PC-3 (cell line): ENCODE measurements around the gene LEF1. TPM values are rescaled to one million over a fixed set of nuclear protein-coding genes. Genes with fewer than 3 reads are reported as not detected.

Source experiments
- ATAC-seq: fragments of 200-7000 bp; cut with Tn5 transposase; 2 replicates; pipeline ENCODE4 v1.9.1; 2020; ENCODE audit warnings: mild to moderate bottlenecking, moderate library complexity
- BruUV-seq: library from RNA; stranded (reverse); fragments of 400-500 nt; replicated peaks from 2 replicates; lab custom pipeline; 2021; lab: Mats Ljungman, UMichigan
- CTCF ChIA-PET: fragments of 300-600 bp; sonication (Branson Sonifier 250); formaldehyde crosslinking; loops from one replicate; lab custom pipeline; 2022; ENCODE audit warnings: antibody characterized with exemption; lab: Charles Lee
- POLR2A ChIA-PET: fragments of 300-600 bp; sonication (Branson Sonifier 250); formaldehyde crosslinking; loops from one replicate; lab custom pipeline; 2022; ENCODE audit warnings: antibody characterized with exemption; ENCODE audit not compliant: unreplicated experiment; lab: Charles Lee
- DNase-seq: peaks from one replicate; pipeline ENCODE4 v3.0.0-alpha.2; 2015
- H2AFZ ChIP-seq: fragments of 300-600 bp; sonication (generic); 2 replicates; pipeline ENCODE4 v1.6.0; 2016; ENCODE audit warnings: antibody characterized with exemption, low read length
- H3F3A ChIP-seq: fragments of 300-600 bp; sonication (generic); one replicate; pipeline ENCODE4 v1.6.0; 2017; ENCODE audit warnings: antibody characterized with exemption, low read length, control low read depth, mild to moderate bottlenecking; ENCODE audit not compliant: unreplicated experiment
- H3K27ac ChIP-seq: fragments of 300-600 bp; sonication (generic); 2 replicates; pipeline ENCODE4 v1.5.1; 2016; ENCODE audit warnings: mild to moderate bottlenecking, low read length
- H3K27me3 ChIP-seq: fragments of 300-600 bp; sonication (generic); 2 replicates; pipeline ENCODE4 v1.6.1; 2016; ENCODE audit warnings: low read length, mixed read lengths
- H3K36me3 ChIP-seq: fragments of 300-600 bp; sonication (generic); 2 replicates; pipeline ENCODE4 v1.6.1; 2016; ENCODE audit warnings: low read depth, mixed run types, low read length, mixed read lengths
- H3K4me1 ChIP-seq: fragments of 300-600 bp; sonication (generic); 2 replicates; pipeline ENCODE4 v1.5.1; 2016; ENCODE audit warnings: low read length; ENCODE audit not compliant: insufficient read depth
- H3K4me2 ChIP-seq: fragments of 300-600 bp; sonication (generic); 2 replicates; pipeline ENCODE4 v1.6.0; 2016; ENCODE audit warnings: low read length
- H3K4me3 ChIP-seq: fragments of 300-600 bp; sonication (generic); 2 replicates; pipeline ENCODE4 v1.5.1; 2016; ENCODE audit warnings: mild to moderate bottlenecking, low read length, mixed read lengths
- H3K79me2 ChIP-seq: fragments of 300-600 bp; sonication (generic); 2 replicates; pipeline ENCODE4 v1.6.1; 2017; ENCODE audit warnings: low read length, mixed read lengths
- H3K9ac ChIP-seq: fragments of 300-600 bp; sonication (generic); 2 replicates; pipeline ENCODE4 v1.6.0; 2016; ENCODE audit warnings: mild to moderate bottlenecking, low read length
- H3K9me2 ChIP-seq: fragments of 300-600 bp; sonication (generic); replicated peaks from 2 replicates; pipeline ENCODE4 v1.6.1; 2016; ENCODE audit warnings: mixed run types, low read length, mixed read lengths
- H3K9me3 ChIP-seq: fragments of 300-600 bp; sonication (generic); 2 replicates; pipeline ENCODE4 v1.6.1; 2016; ENCODE audit warnings: low read length, mixed read lengths
- H4K20me1 ChIP-seq: fragments of 300-600 bp; sonication (generic); 2 replicates; pipeline ENCODE4 v1.6.1; 2016; ENCODE audit warnings: low read length, mixed read lengths
- EZH2 ChIP-seq: fragments of 300-600 bp; sonication (generic); IDR thresholded peaks from one replicate; pipeline ENCODE4 v1.6.1; 2017; ENCODE audit warnings: antibody characterized with exemption, mild to moderate bottlenecking, low read length; ENCODE audit not compliant: unreplicated experiment
- EZH2phosphoT487 ChIP-seq: fragments of 300-600 bp; sonication (generic); IDR thresholded peaks from 2 replicates; pipeline ENCODE4 v1.6.1; 2018; ENCODE audit warnings: mild to moderate bottlenecking, antibody characterized with exemption, low read length, borderline replicate concordance
- intact Hi-C: fragments of 100-400 bp; cut with micrococcal nuclease; formaldehyde crosslinking; loops from 2 replicates; pipeline ENCODE4 v1.9.0; 2023
- total RNA-seq: library from RNA; depleted of rRNA; stranded (reverse); fragments of >200 nt; gene quantifications from 2 replicates; pipeline ENCODE4 v1.2.3, GENCODE V29; 2014
- TF ChIP-seq, protein P1 (sequence below): fragments of 300-600 bp; sonication (generic); conservative IDR thresholded peaks from 2 replicates; pipeline ENCODE4 v1.5.1; 2017; ENCODE audit warnings: antibody characterized with exemption, low read depth, mild to moderate bottlenecking, low read length

The LEF1 gene
- total RNA-seq, 1 experiment from 2014 or later, result 2.4 TPM

DNA sequence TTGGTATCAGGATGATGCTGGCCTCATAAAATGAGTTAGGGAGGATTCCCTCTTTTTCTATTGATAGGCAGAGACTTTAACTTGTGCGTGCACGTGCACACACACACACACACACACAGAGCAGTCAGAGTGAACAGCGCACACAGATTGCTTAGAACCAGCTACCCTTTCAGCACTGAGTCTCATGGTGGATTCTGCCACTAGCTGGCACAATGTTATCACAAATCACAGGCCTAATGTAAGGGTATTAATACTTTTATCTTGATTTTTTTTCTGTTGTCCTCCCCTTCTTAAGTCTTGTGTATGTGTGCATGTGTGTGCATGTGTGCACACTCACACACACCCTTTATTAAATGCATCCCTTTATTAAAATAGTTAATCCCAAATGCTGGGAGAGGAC is 125.8 kb downstream of the LEF1 start:
- no peak overlapping the region for H3K4me3 ChIP-seq
- ChIA-PET POLR2A (no interaction called here), CTCF (no interaction called here)

DNA sequence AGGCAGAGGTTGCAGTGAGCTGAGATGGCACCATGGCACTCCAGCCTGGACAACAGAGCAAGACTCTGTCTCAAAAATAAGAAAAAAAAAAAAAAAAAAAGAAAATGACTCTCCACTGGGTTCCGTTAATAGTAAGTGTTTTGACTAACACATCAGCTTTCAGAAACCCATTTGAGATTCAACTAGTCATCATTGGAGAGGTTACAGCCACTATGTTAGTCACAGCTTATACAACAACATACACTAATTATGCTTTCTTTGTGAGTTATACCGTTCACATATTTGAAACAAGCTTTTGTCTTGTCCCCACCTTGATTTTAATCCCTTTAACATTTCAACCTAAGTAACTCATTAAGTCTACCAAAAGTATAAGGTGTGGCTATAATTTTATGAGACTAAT is 130.8 kb downstream of the LEF1 start:
- ChIA-PET POLR2A (no interaction called here), CTCF (no interaction called here)
- Histone ChIP-seq H3K4me1 (no peaks in the 10 kb centered on the region), H3K4me2 (no peak overlapping the region), H3K9ac (no peak overlapping the region), H3K27me3 (no peaks in the 10 kb centered on the region), H3K79me2 (no peaks in the 10 kb centered on the region), H3K9me2 (no peaks in the 10 kb centered on the region), H3F3A (no peaks in the 10 kb centered on the region), H2AFZ (no peak overlapping the region), H3K27ac (no peak overlapping the region), H4K20me1 (no peaks in the 10 kb centered on the region), H3K4me3 (no peak overlapping the region), H3K9me3 (no peaks in the 10 kb centered on the region), H3K36me3 (no peaks in the 10 kb centered on the region)
- DNase-seq (no peak), ATAC-seq (no peak)
- no TSS peak for BruUV-seq
- intact Hi-C loops, result loop anchor here (10.0 kb wide), 1 partner anchor 1443 kb away; no protein-coding TSS in a partner anchor
- TF ChIP-seq, protein P1, sequence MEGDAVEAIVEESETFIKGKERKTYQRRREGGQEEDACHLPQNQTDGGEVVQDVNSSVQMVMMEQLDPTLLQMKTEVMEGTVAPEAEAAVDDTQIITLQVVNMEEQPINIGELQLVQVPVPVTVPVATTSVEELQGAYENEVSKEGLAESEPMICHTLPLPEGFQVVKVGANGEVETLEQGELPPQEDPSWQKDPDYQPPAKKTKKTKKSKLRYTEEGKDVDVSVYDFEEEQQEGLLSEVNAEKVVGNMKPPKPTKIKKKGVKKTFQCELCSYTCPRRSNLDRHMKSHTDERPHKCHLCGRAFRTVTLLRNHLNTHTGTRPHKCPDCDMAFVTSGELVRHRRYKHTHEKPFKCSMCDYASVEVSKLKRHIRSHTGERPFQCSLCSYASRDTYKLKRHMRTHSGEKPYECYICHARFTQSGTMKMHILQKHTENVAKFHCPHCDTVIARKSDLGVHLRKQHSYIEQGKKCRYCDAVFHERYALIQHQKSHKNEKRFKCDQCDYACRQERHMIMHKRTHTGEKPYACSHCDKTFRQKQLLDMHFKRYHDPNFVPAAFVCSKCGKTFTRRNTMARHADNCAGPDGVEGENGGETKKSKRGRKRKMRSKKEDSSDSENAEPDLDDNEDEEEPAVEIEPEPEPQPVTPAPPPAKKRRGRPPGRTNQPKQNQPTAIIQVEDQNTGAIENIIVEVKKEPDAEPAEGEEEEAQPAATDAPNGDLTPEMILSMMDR, result no peak
- TF ChIP-seq EZH2phosphoT487 (no peak), EZH2 (no peak)

More for the DNA sequence above, 125.8 kb downstream of the LEF1 start:
- TF ChIP-seq EZH2 (no peak), EZH2phosphoT487 (no peak)
- TF ChIP-seq, protein P1, result no peak
- Histone ChIP-seq H3K79me2 (no peaks in the 10 kb centered on the region), H3K9ac (no peak overlapping the region), H3K36me3 (no peaks in the 10 kb centered on the region), H3K27ac (no peak overlapping the region), H3K4me2 (no peak overlapping the region), H4K20me1 (no peaks in the 10 kb centered on the region), H3F3A (no peaks in the 10 kb centered on the region), H3K9me3 (no peaks in the 10 kb centered on the region), H3K27me3 (no peaks in the 10 kb centered on the region), H3K9me2 (no peaks in the 10 kb centered on the region), H2AFZ (no peak overlapping the region), H3K4me1 (peaks cover 20% of the 10 kb centered on the region)
- intact Hi-C loops, result no loop called here
- ATAC-seq (no peak), DNase-seq (no peak)
- BruUV-seq, result no TSS peak

DNA sequence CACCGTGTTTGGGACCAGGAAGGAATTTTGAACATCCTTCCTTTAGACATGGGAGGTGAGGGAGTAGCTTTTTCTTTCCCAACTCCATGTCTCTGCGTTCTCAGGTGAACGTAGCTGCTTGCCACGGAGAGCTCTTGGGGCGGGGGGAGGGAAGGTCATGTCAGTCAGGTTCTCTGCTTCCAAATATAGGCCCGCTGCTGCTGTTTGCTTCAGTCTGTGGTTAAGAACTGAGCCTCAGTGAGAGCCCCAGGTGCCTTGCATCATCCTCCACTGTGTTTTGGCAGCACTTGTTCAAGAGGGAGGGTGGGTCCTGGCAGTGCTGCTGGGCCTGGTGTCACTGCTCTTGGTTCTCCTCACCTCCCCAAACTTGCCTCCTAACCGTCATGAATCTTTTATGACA is 132.5 kb downstream of the LEF1 start:
- Histone ChIP-seq H3K4me2 (no peak overlapping the region), H3K27me3 (no peaks in the 10 kb centered on the region), H3F3A (no peaks in the 10 kb centered on the region), H3K79me2 (no peaks in the 10 kb centered on the region), H4K20me1 (no peaks in the 10 kb centered on the region), H3K9ac (no peak overlapping the region), H3K9me3 (no peaks in the 10 kb centered on the region), H3K4me3 (no peak overlapping the region), H2AFZ (no peak overlapping the region), H3K36me3 (no peaks in the 10 kb centered on the region), H3K27ac (no peak overlapping the region), H3K4me1 (no peaks in the 10 kb centered on the region), H3K9me2 (no peaks in the 10 kb centered on the region)
- ChIA-PET CTCF (no interaction called here), POLR2A (no interaction called here)
- intact Hi-C loops, result loop anchor here (10.0 kb wide), 1 partner anchor 1441 kb away; no protein-coding TSS in a partner anchor
- ATAC-seq, result no peak
- DNase-seq, result no peak
- TF ChIP-seq EZH2phosphoT487, result no peak
- TF ChIP-seq, protein P1, result no peak
- no peak for TF ChIP-seq EZH2
- BruUV-seq, result no TSS peak
